Ovary (tissue), 3 donors: ENCODE results near the gene SGMS1.

Experiments
- CTCF ChIP-seq, 3 donors: fragments of 450-650 bp in 2 of 3; fragments of 200-600 bp in 1 of 3; IDR thresholded peaks; one replicate each; pipeline versions ENCODE4 v1.5.1 to v1.8.0; 2016 to 2022; ENCODE audit warnings: antibody characterized with exemption in 3 of 3, mild to moderate bottlenecking in 1 of 3
- POLR2A ChIP-seq: fragments of 450-650 bp; IDR thresholded peaks from one replicate; pipeline ENCODE4 v1.6.1; 2017; ENCODE audit warnings: antibody characterized with exemption, mild to moderate bottlenecking, moderate library complexity
- donor health status: DM: no; HTN: no; CAD: no.

GRCh38 chr10:50497758-50498157 is 126.0 kb downstream of the SGMS1 start:
- TF ChIP-seq POLR2A (no peak), CTCF (IDR thresholded peaks at IDR 0.05) (no peak)
